Measurements from ENCODE around the gene TDRD9.

DNA sequence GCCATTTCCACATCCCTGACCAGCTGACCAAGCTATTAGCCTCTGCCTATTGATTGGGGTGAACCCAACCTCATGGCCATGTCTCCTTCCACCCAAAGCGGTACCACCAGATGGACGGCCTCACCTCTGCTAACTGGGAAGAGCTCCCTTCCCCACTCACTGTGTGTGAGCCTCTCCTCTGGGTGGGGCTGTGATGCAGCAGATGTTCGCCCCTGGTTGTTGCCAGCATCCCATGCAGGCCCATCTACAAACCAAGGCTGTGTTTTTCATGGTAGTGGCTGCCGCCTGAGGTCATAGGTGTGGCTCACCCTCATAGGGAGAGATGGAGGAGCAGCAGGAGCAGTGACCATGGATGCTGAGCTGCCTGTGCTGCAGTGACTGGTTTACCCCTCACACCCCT is 61.7 kb downstream of the TDRD9 start:
- TF ChIP-seq, protein P1, sequence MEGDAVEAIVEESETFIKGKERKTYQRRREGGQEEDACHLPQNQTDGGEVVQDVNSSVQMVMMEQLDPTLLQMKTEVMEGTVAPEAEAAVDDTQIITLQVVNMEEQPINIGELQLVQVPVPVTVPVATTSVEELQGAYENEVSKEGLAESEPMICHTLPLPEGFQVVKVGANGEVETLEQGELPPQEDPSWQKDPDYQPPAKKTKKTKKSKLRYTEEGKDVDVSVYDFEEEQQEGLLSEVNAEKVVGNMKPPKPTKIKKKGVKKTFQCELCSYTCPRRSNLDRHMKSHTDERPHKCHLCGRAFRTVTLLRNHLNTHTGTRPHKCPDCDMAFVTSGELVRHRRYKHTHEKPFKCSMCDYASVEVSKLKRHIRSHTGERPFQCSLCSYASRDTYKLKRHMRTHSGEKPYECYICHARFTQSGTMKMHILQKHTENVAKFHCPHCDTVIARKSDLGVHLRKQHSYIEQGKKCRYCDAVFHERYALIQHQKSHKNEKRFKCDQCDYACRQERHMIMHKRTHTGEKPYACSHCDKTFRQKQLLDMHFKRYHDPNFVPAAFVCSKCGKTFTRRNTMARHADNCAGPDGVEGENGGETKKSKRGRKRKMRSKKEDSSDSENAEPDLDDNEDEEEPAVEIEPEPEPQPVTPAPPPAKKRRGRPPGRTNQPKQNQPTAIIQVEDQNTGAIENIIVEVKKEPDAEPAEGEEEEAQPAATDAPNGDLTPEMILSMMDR (IDR thresholded peaks at IDR 0.05; ENCODE audit: low read depth, low read length) = no peak
- TF ChIP-seq POLR2A (IDR thresholded peaks at IDR 0.05; ENCODE audit: extremely low read depth, insufficient read length) = no peak
